ENCODE results near the gene TIGD4. TPM values are rescaled to one million over a fixed set of nuclear protein-coding genes. Genes with fewer than 3 reads are reported as not detected.

TIGD4 gene
- total and polyA plus RNA-seq, 2 of the 13 experiments (the other 11 are each of a cell fraction or from before 2014, with no cell fraction given): 0.15 to 0.62 TPM

GRCh38 chr4:152729466-152729865 is 50.1 kb downstream of the TIGD4 start:
- CTCF ChIA-PET (ENCODE audit: low intra/inter-chr PET ratio, low total read pairs): no interaction called here
- intact Hi-C loops (cut with micrococcal nuclease; ENCODE audit: unreplicated experiment): no loop called here

More at GRCh38 chr4:152729466-152729865, 50.1 kb downstream of the TIGD4 start:
- Histone ChIP-seq H3K4me1 (ENCODE audit: insufficient read depth, low read length) (no peaks in the 10 kb centered on the region), H3K9ac (ENCODE audit: insufficient read depth, low read depth, low read length) (no peak overlapping the region), H3K4me3 (replicated peaks in 1 of 3; ENCODE audit: insufficient read depth in 1 of 3, low read depth in 2 of 3, low read length in 3 of 3) (no peak overlapping the region), H3K27me3 (ENCODE audit: control insufficient read depth in 1 of 2, insufficient read depth in 2 of 2, low read length in 2 of 2) (no peaks in the 10 kb centered on the region), H3K9me3 (ENCODE audit: low read length) (no peaks in the 10 kb centered on the region), H3K27ac (ENCODE audit: extremely low read length, insufficient read depth, low read length) (no peak overlapping the region), H3K4me2 (ENCODE audit: low read depth, low read length) (no peak overlapping the region), H2AFZ (ENCODE audit: low read length) (no peak overlapping the region), H3K79me2 (ENCODE audit: insufficient read depth, low read length) (no peaks in the 10 kb centered on the region), H4K20me1 (ENCODE audit: insufficient read depth, low read length) (no peaks in the 10 kb centered on the region), H3K36me3 (replicated peaks in 1 of 2; ENCODE audit: control insufficient read depth in 1 of 2, insufficient read depth in 2 of 2, low read length in 2 of 2) (no peaks in the 10 kb centered on the region)
- in situ Hi-C loops (cut with HindIII; ENCODE audit: extremely low pct_ligation_motif_present, low pct_unique_long_range_greater_than_20kb): loop anchor here (10.0 kb wide), 1 partner anchor 275 kb away; no protein-coding TSS in a partner anchor
- TF ChIP-seq ZKSCAN5 (CRISPR knock-in tag; IDR thresholded peaks at IDR 0.05): no peak
- TF ChIP-seq TFAP4 (IDR thresholded peaks at IDR 0.05; ENCODE audit: borderline replicate concordance, low read depth): no peak
- no peak for TF ChIP-seq ZNF20 (CRISPR knock-in tag; IDR thresholded peaks at IDR 0.05)
- TF ChIP-seq NCOR1 (IDR thresholded peaks at IDR 0.05; ENCODE audit: borderline replicate concordance, low read length): no peak
- TF ChIP-seq ZNF12 (CRISPR knock-in tag; IDR thresholded peaks at IDR 0.05): no peak
- TF ChIP-seq ZNF446 (CRISPR knock-in tag; IDR thresholded peaks at IDR 0.05): no peak
- no peak for TF ChIP-seq RFXAP (CRISPR knock-in tag; IDR thresholded peaks at IDR 0.05; ENCODE audit: borderline replicate concordance)
- TF ChIP-seq, protein P1, sequence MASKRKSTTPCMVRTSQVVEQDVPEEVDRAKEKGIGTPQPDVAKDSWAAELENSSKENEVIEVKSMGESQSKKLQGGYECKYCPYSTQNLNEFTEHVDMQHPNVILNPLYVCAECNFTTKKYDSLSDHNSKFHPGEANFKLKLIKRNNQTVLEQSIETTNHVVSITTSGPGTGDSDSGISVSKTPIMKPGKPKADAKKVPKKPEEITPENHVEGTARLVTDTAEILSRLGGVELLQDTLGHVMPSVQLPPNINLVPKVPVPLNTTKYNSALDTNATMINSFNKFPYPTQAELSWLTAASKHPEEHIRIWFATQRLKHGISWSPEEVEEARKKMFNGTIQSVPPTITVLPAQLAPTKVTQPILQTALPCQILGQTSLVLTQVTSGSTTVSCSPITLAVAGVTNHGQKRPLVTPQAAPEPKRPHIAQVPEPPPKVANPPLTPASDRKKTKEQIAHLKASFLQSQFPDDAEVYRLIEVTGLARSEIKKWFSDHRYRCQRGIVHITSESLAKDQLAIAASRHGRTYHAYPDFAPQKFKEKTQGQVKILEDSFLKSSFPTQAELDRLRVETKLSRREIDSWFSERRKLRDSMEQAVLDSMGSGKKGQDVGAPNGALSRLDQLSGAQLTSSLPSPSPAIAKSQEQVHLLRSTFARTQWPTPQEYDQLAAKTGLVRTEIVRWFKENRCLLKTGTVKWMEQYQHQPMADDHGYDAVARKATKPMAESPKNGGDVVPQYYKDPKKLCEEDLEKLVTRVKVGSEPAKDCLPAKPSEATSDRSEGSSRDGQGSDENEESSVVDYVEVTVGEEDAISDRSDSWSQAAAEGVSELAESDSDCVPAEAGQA (IDR thresholded peaks at IDR 0.05; ENCODE audit: low read depth): no peak
- TF ChIP-seq, protein P1 (CRISPR knock-in tag; IDR thresholded peaks at IDR 0.05; ENCODE audit: borderline replicate concordance): no peak
- TF ChIP-seq RAD51 (IDR thresholded peaks at IDR 0.05; ENCODE audit: borderline replicate concordance): no peak
- no peak for TF ChIP-seq REXO4 (CRISPR knock-in tag; IDR thresholded peaks at IDR 0.05; ENCODE audit: borderline replicate concordance)
- no peak for TF ChIP-seq ZNF672 (CRISPR knock-in tag; IDR thresholded peaks at IDR 0.05)
- TF ChIP-seq MLLT10 (CRISPR knock-in tag; IDR thresholded peaks at IDR 0.05): no peak
- TF ChIP-seq, protein P2, sequence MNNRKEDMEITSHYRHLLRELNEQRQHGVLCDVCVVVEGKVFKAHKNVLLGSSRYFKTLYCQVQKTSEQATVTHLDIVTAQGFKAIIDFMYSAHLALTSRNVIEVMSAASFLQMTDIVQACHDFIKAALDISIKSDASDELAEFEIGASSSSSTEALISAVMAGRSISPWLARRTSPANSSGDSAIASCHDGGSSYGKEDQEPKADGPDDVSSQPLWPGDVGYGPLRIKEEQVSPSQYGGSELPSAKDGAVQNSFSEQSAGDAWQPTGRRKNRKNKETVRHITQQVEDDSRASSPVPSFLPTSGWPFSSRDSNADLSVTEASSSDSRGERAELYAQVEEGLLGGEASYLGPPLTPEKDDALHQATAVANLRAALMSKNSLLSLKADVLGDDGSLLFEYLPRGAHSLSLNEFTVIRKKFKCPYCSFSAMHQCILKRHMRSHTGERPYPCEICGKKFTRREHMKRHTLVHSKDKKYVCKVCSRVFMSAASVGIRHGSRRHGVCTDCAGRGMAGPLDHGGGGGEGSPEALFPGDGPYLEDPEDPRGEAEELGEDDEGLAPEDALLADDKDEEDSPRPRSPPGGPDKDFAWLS (CRISPR knock-in tag; IDR thresholded peaks at IDR 0.05; ENCODE audit: borderline replicate concordance): no peak
- TF ChIP-seq KDM2A (CRISPR knock-in tag; IDR thresholded peaks at IDR 0.05; ENCODE audit: borderline replicate concordance, low read depth): no peak
- TF ChIP-seq ZNF354B (CRISPR knock-in tag; IDR thresholded peaks at IDR 0.05): no peak
- TF ChIP-seq JUND (CRISPR knock-in tag; IDR thresholded peaks at IDR 0.05): no peak
- WGBS (ENCODE audit: low lambda C conversion rate): 13% methylated on average over 2 of the region's 2 CpGs
- DNase-seq (ENCODE audit: low spot score) (no peak), FAIRE-seq (no peak), ATAC-seq (no peak)
- POLR2A ChIA-PET: no interaction called here
- no TSS peak for BruUV-seq (replicated peaks)
